Endothelial cell of umbilical vein (primary cell): Measurements from ENCODE around the gene PIP5K1C. TPM values are rescaled to one million over a fixed set of nuclear protein-coding genes. Genes with fewer than 3 reads are reported as not detected.

Source experiments
- BruUV-seq: library from RNA; stranded (reverse); fragments of 400-500 nt; replicated peaks from 2 replicates; lab custom pipeline; 2021; lab: Mats Ljungman, UMichigan
- CTCF ChIA-PET: fragments of 300-600, 350-600 bp; sonication (Branson Sonifier 250); formaldehyde crosslinking; loops from one replicate; lab custom pipeline; 2021; ENCODE audit warnings: antibody characterized with exemption, inconsistent platforms; lab: Charles Lee
- POLR2A ChIA-PET: fragments of 300-600, 350-600 bp; sonication (Branson Sonifier 250); formaldehyde crosslinking; loops from one replicate; lab custom pipeline; 2021; ENCODE audit warnings: antibody characterized with exemption, inconsistent platforms; lab: Charles Lee
- DNase-seq: peaks from one replicate; pipeline ENCODE4 v3.0.0-alpha.2; 2011; ENCODE audit warnings: low read depth, low spot score
- FAIRE-seq: peaks from 2 replicates; lab custom pipeline; 2011; peaks lifted over from hg19 to GRCh38; lab: Jason Lieb, UNC
- H2AFZ ChIP-seq: 2 replicates; pipeline ENCODE4 v1.6.0; 2012; ENCODE audit warnings: low read depth, low read length, control low read depth, inconsistent platforms
- H3K27ac ChIP-seq: 2 replicates; pipeline ENCODE4 v1.5.1; 2011; ENCODE audit warnings: low read depth, mild to moderate bottlenecking, control low read depth, low read length, moderate library complexity; ENCODE audit not compliant: insufficient read depth
- H3K27me3 ChIP-seq, 2 experiments: 2 replicates each; pipeline versions ENCODE4 v1.6.0 to v1.6.1; 2011; ENCODE audit warnings: low read length in 2 of 2, mixed read lengths in 1 of 2; ENCODE audit not compliant: control insufficient read depth in 2 of 2, insufficient read depth in 2 of 2
- H3K36me3 ChIP-seq, 2 experiments: 2 replicates in 1 of 2; 3 replicates in 1 of 2; pipeline ENCODE4 v1.5.1; 2011; ENCODE audit warnings: low read length in 2 of 2, mild to moderate bottlenecking in 1 of 2, moderate library complexity in 1 of 2; ENCODE audit not compliant: control insufficient read depth in 2 of 2, insufficient read depth in 2 of 2; ENCODE audit errors: extremely low read depth in 1 of 2
- H3K4me1 ChIP-seq: 3 replicates; pipeline ENCODE4 v1.5.1; 2011; ENCODE audit warnings: mild to moderate bottlenecking, low read length; ENCODE audit not compliant: control insufficient read depth, insufficient read depth; ENCODE audit errors: extremely low read depth
- H3K4me2 ChIP-seq: 2 replicates; pipeline ENCODE4 v1.6.1; 2011; ENCODE audit warnings: low read length, control low read depth, mixed read lengths; ENCODE audit not compliant: insufficient read depth
- H3K4me3 ChIP-seq, 3 experiments: fragments of 200-600 bp in 1 of 3; sonication (generic), shearing (Covaris generic) in 1 of 3; replicated peaks in 1 of 3; 2 replicates each; pipeline ENCODE4 v1.5.1; 2011 to 2016; ENCODE audit warnings: control low read depth in 3 of 3, low read length in 3 of 3, mild to moderate bottlenecking in 2 of 3, inconsistent platforms in 1 of 3, low read depth in 1 of 3, moderate library complexity in 1 of 3; ENCODE audit not compliant: insufficient read depth in 1 of 3
- H3K79me2 ChIP-seq: 2 replicates; pipeline ENCODE4 v1.6.0; 2012; ENCODE audit warnings: low read length, inconsistent platforms; ENCODE audit not compliant: control insufficient read depth, insufficient read depth
- H3K9ac ChIP-seq: replicated peaks from 2 replicates; pipeline ENCODE3; 2011; ENCODE audit warnings: low read length, control low read depth; ENCODE audit not compliant: insufficient read depth; ENCODE audit errors: extremely low read depth
- H3K9me1 ChIP-seq: replicated peaks from 3 replicates; pipeline ENCODE4 v1.6.0; 2011; ENCODE audit warnings: mild to moderate bottlenecking, low read length; ENCODE audit not compliant: control insufficient read depth, insufficient read depth; ENCODE audit errors: extremely low read depth
- H3K9me3 ChIP-seq: replicated peaks from 2 replicates; pipeline ENCODE4 v1.5.1; 2012; ENCODE audit warnings: low read length, inconsistent platforms; ENCODE audit not compliant: control insufficient read depth, insufficient read depth
- H4K20me1 ChIP-seq: replicated peaks from 2 replicates; pipeline ENCODE3; 2011; ENCODE audit warnings: mild to moderate bottlenecking, low read length; ENCODE audit not compliant: control insufficient read depth, insufficient read depth; ENCODE audit errors: extremely low read depth
- EZH2 ChIP-seq: IDR thresholded peaks from 2 replicates; pipeline ENCODE4 v1.6.1; 2012; ENCODE audit warnings: borderline replicate concordance, low read depth, mild to moderate bottlenecking, moderate library complexity, low read length, inconsistent platforms; ENCODE audit not compliant: severe bottlenecking
- FOS ChIP-seq: IDR thresholded peaks from 2 replicates; pipeline ENCODE4 v1.6.1; 2011; ENCODE audit warnings: mild to moderate bottlenecking, low read length, moderate library complexity, borderline replicate concordance; ENCODE audit not compliant: insufficient read depth
- MYC ChIP-seq: IDR thresholded peaks from one replicate; pipeline ENCODE4 v1.6.1; 2011; ENCODE audit warnings: mild to moderate bottlenecking, low read depth, low read length
- POLR2A ChIP-seq: IDR thresholded peaks from 2 replicates; pipeline ENCODE4 v1.6.1; 2012; ENCODE audit warnings: low read depth, mild to moderate bottlenecking, control low read depth, low read length
- POLR2AphosphoS5 ChIP-seq: IDR thresholded peaks from 2 replicates; pipeline ENCODE4 v1.6.1; 2012; ENCODE audit warnings: low read depth, mild to moderate bottlenecking, control low read depth, low read length, moderate library complexity; ENCODE audit not compliant: insufficient read depth
- dilution Hi-C: fragments of 300-500 bp; cut with MboI; formaldehyde crosslinking; loops from one replicate; pipeline ENCODE4 v1.15.0; 2019; ENCODE audit warnings: low sequenced_read_pairs; ENCODE audit not compliant: extremely low pct_ligation_motif_present
- intact Hi-C: fragments of 100-400 bp; cut with micrococcal nuclease; formaldehyde crosslinking; loops from one replicate; pipeline ENCODE4 v1.10.0; 2022
- polyA plus RNA-seq, 4 experiments: library from polyadenylated mRNA; depleted of rRNA in 3 of 4; stranded (reverse) in 3 of 4; unstranded in 1 of 4; fragments of >200 nt; gene quantifications; 2 replicates each; pipeline versions ENCODE4 v1.2.1 to v1.2.3, GENCODE V29; 2011 to 2012; ENCODE audit warnings: missing spikeins in 1 of 4
- total RNA-seq: library from RNA; stranded (reverse); gene quantifications from 2 replicates; pipeline ENCODE4 v1.2.3, GENCODE V29; 2021
- TF ChIP-seq, protein P1 (sequence below): IDR thresholded peaks from 2 replicates; pipeline ENCODE4 v1.6.1; 2011; ENCODE audit not compliant: insufficient read depth, insufficient read length
- TF ChIP-seq, protein P2 (sequence below), 2 donors: IDR thresholded peaks; 1 replicate in 1 of 2; 2 replicates in 1 of 2; pipeline ENCODE4 v1.5.1; 2011; ENCODE audit warnings: low read length in 2 of 2, mild to moderate bottlenecking in 2 of 2, moderate library complexity in 2 of 2, control low read depth in 1 of 2, inconsistent platforms in 1 of 2, low read depth in 1 of 2; ENCODE audit not compliant: insufficient read depth in 1 of 2; ENCODE audit errors: extremely low read depth in 1 of 2

The PIP5K1C gene
- total and polyA plus RNA-seq, 2 donors (not counting 3 experiments of a cell fraction or from before 2014, with no cell fraction given), result 31.6 to 79.5 TPM

DNA sequence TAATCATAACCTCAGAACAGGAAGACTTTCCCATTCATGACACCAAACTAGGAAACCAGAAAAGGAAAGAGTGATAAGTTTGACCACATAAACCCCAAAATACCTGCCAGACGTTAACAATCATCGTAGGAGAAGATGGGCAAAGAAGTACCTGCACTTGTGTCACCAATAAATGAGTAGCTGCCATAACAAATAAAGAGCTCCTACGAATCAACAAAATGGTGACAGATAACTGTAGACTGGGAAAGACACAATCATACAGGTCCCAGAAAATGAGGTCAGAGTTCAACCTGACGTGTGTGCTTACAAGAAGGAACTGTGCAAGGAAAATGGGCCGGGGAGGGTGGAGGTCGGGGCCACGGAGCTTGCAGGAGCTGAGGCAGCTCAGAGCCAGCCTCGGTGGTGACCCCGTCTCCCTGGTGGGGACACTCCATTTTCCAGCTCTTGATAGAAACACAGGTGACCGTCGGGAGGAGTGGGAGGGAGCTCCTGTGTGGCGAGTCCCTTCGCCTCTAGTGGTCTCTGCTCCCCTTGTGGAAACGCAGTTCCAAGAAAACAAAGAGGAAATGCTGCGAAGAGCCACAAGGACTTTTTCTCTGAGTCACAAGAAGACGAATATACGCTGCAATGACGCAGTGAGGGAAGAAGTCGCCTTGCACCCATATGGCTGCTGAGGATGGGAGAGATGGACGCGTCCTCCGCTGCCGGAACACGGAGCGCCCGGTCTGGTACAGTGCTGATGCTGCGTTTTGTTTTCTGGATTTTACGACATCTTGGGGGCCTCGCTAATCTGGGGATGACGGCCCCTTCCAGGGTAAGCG lies 9.5 kb downstream of the PIP5K1C start:
- TF ChIP-seq POLR2AphosphoS5 (no peak), FOS (no peak), MYC (no peak), EZH2 (no peak), POLR2A (no peak)
- TF ChIP-seq, protein P1, sequence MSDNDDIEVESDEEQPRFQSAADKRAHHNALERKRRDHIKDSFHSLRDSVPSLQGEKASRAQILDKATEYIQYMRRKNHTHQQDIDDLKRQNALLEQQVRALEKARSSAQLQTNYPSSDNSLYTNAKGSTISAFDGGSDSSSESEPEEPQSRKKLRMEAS, result no peak
- TF ChIP-seq, protein P2, sequence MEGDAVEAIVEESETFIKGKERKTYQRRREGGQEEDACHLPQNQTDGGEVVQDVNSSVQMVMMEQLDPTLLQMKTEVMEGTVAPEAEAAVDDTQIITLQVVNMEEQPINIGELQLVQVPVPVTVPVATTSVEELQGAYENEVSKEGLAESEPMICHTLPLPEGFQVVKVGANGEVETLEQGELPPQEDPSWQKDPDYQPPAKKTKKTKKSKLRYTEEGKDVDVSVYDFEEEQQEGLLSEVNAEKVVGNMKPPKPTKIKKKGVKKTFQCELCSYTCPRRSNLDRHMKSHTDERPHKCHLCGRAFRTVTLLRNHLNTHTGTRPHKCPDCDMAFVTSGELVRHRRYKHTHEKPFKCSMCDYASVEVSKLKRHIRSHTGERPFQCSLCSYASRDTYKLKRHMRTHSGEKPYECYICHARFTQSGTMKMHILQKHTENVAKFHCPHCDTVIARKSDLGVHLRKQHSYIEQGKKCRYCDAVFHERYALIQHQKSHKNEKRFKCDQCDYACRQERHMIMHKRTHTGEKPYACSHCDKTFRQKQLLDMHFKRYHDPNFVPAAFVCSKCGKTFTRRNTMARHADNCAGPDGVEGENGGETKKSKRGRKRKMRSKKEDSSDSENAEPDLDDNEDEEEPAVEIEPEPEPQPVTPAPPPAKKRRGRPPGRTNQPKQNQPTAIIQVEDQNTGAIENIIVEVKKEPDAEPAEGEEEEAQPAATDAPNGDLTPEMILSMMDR (IDR thresholded peaks at IDR 0.05; ENCODE audit: extremely low read depth in 1 of 2, insufficient read depth in 1 of 2, low read depth in 1 of 2, low read length in 2 of 2), result no peak
- dilution Hi-C loops, result no loop called here
- H3K36me3 ChIP-seq, result peaks cover 2 to 7% of the 10 kb centered on the region in 2 experiments
- POLR2A ChIA-PET, result no interaction called here
- H3K9me1 ChIP-seq, result no peaks in the 10 kb centered on the region
- H3K9ac ChIP-seq, result no peak overlapping the region
- BruUV-seq, result no TSS peak
- CTCF ChIA-PET, result interaction anchor here (0.8 to 3.5 kb wide), 4 partner anchors 9 to 100 kb away, joined by 4 to 25 read pairs (median 4); partner anchors contain the start of gene PIP5K1C
- no peaks in the 10 kb centered on the region for H3K27me3 ChIP-seq
- no peaks in the 10 kb centered on the region for H3K4me1 ChIP-seq
- H4K20me1 ChIP-seq, result no peaks in the 10 kb centered on the region
- H3K27ac ChIP-seq, result no peak overlapping the region
- peaks cover 48% of the 10 kb centered on the region for H3K79me2 ChIP-seq
- FAIRE-seq, result no peak
- H3K4me3 ChIP-seq, result no peak overlapping the region
- no peak for DNase-seq
- H3K4me2 ChIP-seq, result no peak overlapping the region
- intact Hi-C loops, result no loop called here
- H2AFZ ChIP-seq, result no peak overlapping the region
- H3K9me3 ChIP-seq, result no peaks in the 10 kb centered on the region
